Measurements from ENCODE around the gene USP40.

USP40 gene

DNA sequence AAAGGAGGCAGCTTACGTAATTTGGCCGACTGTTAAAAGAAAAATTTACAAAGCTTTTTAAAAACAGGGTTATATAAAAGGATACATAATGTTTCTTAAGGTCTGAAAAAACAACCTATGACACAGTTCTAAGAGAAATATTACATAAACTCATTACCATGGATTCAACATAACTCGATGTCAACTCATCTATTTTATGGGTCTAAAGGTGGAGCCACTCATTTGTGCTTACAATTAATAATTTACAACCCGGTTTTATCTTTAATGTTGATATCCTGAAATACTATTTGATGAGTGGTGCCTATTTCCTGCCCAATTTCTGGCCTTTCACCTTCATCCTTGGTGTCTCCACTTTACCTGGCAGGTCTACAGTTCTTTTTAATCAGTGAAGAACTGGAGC lies 15.1 kb downstream of the USP40 start:
- DNase-seq = no peak

DNA sequence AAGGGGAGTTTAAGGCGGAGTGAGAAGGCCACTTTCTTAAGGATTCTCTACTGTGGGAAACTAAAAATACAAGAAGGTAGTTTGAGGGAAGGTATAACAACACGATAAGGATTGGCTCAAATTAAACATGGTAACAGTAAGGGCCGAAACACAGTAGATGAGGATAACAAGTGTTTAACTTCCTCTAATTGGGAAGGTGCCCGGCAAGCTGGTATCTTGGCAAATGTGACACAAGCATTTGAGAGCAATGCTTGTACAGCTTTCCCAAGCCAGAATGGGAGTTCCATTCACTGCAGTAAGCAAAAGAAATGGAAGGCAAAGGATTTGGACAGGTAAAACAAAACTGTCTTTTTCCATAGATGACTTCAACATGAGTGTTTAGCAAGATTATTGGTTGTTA lies 19.8 kb downstream of the USP40 start:
- DNase-seq = no peak

DNA sequence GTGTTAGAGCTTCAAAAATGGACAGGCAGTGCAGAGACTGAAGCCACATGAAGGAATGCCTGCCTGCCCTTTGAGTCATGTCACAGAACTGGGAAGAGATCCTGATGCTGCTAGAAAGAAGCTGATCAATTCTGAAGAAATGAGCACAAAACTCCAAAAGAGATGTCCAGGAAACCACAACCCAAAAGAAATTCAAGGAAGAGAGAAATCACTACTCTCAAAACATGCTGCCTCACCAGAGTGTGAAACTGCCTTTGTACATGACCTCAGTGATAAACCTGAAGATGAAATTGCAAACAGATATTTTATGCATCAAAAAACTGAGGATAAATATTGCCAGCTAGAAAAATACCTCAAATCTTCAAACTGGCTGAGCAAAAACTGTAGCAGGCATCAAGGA lies 20.5 kb downstream of the USP40 start:
- DNase-seq = no peak

DNA sequence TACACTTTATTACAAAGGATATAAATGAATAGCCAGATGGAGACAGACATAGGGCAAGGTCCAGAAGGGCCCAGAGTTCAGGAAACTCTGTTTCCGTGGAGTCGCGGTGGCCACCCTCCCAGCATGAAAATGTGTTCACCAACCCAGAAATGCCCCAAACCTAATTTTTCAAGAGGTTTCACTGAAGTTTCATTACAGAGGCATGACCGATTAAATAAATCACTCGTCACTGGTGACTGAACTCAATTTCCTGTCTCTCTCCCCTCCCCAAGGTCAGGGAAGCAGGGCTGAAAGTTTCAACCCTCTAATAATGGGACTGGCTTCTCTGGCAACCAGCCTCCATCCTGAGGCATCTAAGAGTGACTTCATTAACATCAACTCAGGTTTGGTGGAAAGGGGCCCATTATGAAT lies 22.4 kb downstream of the USP40 start:
- DNase-seq = no peak

DNA sequence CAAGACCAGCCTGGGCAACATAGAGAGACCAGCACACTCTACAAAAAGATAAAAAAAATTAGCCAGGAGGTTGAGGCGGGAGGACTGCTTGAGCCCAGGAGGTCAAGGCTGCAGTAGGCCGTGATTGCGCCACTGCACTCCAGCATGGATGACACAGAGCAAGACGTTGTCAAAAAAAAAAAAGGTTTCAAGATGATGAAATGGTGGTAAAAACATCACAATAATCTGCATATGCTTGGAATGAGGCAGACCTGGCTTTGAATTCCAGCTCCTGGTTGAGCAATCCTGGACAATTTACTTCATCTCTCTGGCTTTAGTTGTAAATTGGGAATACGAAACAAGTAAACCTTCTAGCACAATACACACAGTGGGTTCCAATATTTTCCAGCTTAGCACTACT lies 24.1 kb downstream of the USP40 start:
- no peak for DNase-seq

DNA sequence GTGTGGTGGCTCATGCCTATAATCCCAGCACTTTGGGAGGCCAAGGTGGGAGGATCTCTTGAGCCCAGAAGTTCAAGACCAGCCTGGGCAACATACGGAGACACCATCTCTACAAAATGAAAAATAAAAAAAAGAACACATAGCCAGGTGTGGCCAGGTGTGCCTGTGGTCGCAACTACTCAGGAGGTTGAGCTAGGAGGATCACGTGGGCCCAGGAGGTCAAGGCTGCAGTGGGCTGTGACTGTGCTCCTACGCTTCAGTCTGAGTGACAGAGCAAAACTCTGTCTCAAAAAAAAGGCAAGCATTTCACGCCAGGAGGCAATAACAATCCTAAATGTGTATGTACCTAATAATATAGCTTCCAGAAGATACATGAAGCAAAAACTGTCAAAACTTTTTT lies 27.8 kb downstream of the USP40 start:
- no peak for DNase-seq

DNA sequence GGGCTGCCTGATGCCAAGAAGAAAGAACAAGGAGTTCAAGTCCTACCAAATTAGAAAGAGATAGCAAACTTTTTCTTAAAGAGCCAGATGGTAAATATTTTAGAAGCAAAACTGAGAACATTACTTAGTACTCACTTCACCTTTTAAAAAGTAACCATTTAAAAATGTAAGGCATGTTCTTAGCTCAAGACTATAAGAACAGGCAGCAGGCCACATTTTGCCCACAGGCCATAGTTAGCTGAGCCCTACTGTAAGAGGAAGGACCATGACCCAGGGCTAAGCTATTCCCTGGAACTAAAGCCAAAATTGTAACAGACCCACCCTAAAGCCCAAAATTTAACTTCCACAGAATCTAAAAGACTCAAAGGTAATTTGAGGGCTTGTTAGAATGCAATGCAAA lies 31.3 kb downstream of the USP40 start:
- no peak for DNase-seq

DNA sequence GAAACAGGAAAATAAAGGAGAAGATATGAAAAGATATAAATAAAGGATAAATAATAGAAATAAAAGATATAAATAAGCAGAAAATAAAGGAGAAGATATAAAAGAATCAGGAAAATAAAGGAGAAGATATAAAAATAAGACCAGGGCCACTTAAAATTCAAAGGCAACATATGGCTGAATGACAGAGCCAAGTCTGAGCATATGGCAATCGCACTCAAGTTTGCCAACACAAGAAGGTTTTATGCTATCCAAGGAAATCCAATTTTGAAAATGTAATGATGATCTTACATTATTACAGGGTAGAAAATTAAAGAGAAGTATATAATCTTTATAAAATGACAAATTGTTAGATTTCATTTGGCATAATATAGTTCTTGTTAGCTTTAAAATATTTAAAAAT lies 33.6 kb downstream of the USP40 start:
- no peak for DNase-seq

DNA sequence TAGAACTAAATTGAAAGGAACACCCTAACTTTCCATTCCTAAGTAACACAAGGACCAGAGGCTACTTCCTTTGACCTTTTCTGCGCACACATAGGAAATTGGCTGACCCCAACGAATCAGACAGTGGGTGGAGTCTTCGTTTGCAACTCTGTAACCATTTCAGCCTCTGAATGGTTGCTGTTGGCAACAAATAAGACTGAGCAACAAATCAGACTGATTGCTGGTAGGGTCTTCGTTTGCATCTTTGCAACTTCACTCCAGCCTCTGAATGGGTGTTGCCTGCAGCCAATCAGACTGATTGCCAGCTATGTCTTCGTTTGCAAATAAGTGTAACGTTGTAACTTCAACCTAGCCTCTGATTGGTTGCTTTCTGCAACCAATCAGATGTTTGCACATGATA lies 34.6 kb downstream of the USP40 start:
- no peak for DNase-seq

DNA sequence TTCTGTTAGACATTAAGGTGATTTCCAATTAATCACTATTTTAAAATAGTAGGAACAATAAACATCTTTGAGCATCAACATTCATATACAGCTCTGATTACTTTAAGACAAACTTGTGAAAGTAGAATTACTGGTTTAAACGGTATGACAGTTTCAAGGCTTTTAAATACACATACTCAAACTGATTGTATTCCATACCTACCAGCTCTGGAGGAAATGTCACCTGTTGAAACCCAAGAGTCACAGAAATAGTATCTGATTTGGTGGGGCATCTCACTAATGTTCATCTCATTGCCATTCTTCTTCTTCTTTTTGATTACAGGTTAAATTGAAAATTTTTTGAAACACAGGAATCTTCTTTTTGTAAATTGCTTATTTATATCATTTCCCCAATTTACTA lies 36.2 kb downstream of the USP40 start:
- no peak for DNase-seq

DNA sequence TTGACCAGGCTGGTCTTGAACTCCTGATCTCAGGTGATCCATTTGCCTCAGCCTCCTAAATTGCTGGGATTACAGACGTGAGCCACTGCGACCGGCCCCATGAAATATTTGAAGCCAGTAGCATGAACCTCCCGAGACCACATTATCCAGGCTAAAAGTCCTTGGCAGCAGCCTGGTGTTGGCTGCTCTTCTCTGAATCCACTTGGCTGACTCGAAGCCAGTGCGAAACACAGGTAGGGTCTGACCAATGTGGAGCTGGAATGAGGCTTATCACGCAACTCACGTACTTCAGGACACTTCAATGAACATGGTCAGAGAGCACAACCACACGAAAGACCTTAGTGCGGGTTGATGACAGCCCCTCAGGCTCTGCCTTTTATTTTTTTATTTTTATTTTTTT lies 38.4 kb downstream of the USP40 start:
- no peak for DNase-seq

DNA sequence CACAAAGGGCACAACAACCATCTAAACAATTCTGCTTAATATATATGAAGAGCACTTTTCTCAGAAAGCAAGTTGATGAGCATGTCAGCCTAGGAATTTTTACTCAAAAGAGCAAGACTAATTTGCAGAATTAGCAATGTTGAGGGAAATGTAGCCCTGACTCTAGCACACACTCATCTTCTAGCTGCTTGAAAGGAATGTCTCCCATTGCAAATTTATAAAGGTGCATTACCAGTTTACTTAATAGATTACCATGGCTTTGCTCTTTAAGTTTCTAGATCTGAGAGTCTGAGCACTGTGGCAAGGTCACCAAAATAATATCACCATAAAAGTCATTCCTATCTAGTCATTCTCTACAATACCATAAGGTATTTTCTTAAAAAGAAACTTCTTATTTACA lies 40.8 kb downstream of the USP40 start:
- DNase-seq = no peak

DNA sequence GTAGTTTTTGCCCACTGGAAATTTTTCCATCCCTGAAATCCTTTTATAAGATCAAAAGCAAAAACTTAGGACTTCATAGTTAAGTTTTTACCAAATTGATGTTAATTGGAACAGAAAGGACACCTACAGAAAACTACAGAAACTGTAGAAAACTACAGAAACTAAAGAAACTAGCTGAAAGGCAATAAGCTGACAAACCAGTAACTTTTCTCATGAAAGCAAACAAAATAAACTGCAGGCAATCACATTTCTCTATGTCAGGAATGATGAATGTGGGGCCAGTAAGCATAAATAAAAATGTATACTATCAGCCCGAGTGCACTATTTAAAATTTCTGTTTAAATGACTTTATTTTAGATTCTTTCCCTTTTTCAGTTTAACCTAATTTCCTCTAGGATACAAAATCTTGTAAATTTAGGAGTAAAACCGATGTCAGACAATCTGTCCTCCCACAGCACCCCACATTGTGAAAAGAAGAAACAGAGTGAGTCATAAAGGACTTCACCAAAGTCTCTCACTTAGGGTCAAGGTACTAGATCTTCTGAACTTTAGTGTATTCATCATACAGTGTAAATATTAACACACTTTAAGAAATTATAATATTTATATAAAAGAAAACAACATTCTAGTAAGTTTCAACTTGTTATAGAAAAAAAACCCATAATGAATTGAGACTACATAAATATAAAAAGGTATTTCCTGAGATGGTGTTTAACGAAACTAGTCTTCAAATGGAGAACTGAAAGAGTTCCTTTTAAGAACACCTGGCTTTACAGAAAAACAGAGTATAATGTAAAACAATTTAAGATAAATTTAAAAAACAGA lies 46.6 kb downstream of the USP40 start:
- no peak for DNase-seq

DNA sequence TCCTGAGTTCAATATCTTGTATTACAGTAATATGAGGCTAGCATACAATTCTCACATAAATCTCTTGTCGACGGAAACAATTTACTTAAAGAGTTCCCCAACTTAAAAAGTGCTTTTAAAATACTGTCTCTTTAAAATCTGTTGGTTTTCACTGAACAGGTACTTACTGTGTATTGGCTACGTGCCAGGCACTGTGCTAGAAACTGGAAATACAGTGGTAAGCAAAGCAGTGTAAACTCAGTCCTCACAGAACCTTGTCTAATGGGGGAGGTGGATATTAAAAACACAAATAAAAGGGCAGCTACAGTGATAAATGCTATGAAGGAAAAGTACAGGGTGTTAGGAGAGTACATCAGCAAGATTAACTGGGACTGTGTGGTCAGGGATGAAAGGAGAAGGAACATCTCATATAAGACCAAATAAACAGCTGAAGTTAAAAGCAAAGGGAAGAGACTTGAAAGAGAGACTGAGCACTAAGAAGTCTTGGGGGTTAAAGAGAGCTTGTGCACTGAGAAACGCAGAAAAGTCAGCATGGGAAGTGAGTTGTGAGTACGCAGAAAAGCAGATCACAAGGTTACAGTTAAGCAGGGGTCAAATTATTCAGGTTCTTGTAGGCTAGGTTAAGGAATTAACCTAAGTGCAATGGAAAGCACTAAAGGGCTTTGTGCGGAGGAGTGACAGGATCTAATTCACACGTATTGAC lies 52.5 kb downstream of the USP40 start:
- no peak for DNase-seq

DNA sequence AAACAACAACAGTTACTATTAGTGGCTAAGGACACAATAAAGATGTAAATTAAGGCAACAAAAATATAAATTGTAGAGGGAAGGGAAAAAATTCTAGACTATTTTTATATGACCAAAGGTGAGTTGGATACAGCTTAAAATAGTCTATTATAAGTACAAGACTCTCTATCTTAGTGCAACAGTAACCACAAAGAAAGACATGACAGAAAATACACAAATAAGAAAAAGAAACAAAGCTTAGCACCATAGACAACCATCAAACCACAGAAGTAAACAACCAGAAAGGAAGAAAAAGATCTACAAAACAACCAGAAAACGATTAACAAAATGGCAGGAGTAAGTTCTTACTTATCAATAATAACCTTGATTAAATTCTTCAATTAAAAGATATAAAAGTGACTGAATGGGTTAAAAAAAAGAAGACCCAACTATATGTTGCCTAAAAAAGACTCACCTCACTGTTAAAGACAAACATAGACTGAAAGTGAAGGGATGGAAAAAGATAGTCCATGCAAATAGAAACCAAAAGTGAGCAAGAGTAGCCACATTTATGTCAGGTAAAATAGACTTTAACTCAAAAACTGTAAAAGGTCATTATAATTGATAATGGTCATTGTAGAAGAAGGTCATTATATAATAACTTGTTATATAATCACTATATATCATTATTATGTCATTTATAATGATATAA lies 62.5 kb downstream of the USP40 start:
- DNase-seq = no peak

DNA sequence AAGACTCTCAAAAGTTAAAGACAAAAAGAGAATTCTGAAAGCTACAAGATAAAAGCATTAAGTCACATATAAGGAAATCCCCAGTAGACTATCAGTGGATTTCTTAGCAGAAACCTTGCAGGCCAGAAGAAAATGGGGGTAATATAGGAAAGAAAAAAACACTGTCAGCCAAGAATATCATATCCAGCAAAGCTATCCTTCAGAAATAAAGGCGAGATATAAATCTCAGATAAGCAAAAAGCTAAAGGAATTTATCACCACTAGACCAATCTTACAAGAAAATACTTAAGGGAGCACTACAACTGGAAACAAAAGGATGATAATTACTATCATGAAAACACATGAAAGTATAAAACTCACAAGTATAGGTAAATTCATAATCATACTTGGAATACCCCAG lies 63.1 kb downstream of the USP40 start:
- DNase-seq = no peak

DNA sequence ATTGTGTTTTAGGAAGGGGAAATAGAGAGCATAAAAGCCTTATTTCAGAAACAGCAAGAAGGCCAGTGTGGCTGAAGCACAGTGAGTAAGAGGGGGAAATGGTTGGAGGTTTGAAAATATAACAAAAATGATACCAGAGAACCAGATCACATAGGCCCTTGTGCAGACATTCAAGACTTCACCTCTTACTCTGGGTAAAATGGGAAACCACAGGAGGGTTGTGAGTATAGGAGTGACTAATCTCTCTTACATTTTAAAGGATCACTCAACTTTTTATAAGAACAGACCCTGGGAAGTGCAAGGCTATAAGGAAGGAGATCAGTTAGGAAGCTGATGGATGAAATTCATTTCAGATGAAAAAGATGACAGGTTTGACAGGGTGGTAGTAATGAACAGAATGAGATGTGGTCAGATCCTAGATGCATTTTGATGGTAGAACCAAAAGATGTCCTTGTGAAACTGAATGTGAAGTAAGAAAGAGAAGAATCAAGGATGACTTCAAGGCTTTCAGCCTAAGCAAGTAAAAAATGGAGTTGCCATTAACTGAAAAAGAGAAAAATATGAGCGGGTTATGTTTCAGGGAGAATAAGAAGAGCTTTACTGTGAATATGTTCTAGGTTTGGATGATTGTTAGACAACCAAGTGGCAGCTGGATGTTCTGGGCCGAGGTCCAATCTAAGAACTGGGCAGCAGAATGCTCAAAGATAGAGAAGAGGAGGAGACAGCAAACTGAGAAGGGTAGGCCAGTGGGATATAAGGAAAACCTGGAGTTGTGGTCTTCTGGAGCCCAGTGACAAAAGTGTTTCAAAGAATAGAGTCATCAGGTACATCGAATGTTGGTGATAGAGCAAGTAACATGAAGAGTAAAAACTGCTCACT lies 65.1 kb downstream of the USP40 start:
- DNase-seq = no peak

DNA sequence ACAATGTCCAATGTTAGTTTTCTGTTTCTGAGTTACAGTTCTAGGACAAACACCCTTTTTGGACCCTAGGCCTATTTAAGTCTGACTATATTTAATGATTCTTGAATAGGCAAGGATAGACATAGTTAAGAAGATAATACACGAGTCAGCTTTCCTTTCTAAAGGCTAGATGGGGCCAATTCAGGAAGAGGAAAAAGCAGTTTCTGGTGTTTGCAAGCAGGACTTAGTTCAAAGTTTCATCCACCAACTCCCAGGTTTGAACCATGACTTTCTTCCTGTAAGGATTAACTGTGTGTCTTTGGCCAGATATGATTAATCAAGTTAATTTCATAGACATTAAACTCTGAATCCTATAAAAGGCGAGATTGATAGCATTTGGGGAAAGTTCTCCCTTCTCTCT lies 66.7 kb downstream of the USP40 start:
- DNase-seq = no peak

DNA sequence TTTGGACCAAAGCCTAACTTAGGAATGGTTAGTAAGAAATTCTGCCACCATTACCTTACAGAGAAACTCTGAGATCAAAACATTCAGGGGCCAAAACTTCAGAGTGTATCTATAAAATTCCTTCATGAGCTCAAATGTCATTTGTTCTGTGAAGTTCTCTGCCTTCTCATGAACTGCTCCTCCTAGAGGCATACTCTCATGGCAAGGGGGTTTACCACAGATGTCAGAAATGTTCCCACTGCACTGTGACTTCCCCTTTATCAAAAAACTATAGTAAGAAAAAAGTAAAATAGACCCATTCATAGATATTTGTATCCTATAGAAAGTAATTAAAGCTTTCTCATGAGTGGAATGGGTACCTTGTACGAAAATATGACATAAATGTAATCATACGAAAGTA lies 68.5 kb downstream of the USP40 start:
- DNase-seq = no peak

DNA sequence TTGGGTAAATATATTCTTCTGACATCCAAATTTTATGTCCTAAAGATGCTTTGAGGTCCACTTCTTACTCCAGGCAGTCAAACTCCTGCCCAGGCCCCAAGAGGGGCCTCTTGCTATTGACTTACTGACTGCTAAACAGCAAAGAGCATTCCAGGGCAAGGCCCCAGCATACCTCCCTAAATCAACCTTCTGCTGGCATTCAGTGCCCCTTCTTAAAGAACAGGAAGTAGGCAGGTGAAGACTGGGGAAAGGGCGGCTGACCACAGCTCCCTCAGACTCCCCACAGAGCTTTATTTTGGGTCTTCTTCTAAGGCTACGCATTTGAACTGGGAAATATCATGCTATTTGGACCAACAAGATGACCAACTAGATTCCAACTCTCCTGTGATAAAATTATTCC lies 68.9 kb downstream of the USP40 start:
- no peak for DNase-seq

DNA sequence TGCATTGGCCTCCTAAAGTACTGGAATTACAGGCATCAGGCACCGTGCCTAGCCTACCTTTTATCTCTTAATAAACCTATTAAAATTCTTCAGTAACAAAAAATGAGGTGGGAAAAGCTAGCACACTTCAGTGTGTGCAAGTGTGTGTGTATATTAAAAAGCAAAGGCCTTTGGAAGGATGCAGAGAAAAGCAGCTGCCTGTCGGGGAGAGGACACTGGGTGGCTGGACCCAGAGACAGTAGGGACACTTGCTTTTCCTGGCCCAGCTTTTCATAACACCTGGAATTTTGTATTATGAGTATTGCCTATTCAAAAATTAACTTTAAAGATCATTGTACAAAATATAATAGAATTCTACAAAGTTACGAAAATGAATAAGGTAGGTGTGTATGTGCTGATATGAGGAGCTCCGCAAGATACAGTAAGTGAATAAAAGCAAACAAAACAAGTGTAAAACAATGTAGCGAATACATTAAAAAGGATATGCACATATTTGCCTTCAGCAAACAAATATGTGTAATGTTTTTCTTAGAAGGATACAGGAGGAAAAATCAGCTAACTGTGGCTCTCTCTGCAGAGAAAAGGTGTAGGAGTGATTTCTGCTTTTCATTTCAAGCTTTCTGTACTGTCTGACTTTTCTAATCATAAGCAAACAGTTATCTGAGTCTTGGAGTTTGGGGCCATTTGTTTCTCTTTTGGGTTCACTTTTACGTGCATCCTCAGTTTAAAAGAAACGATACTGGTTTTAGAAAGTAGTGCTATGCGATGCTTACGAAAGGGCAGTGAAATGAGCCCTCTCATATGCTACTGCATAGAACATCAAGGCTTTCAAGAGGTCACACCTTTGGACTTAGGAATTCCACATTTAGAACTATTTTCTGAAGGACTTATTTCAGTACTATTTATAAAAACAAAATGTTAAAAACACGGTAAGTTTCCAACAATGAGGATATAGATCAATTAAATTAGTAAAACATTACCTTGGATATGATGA lies 70.8 kb downstream of the USP40 start:
- DNase-seq = no peak

DNA sequence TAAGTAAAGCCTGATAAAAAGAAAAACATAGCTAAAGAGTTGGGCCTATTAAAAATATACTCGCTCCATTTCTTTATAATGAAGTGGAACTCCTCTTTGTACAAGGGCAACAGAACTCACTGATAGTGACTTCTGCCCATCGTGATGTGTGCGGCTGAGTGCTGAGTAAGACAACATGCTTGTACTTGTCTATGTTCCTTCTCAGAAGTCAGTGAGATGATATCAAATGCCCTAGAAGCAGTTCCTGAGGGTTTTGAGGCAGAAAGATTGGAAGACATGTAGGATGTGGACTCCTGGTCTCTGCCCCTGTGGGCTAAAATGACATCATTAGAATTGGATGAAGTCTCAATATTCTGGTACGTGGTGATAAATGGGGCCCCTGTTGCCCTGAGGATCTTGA lies 73.8 kb downstream of the USP40 start:
- DNase-seq = no peak
